ENCODE results near the gene CCM2. TPM values are rescaled to one million over a fixed set of nuclear protein-coding genes. Genes with fewer than 3 reads are reported as not detected.
"Not testable (repeated sequence)": the region's sequence is repeated elsewhere in the genome, so short reads cannot be mapped to it uniquely, and the experiment has no call there.

The CCM2 gene
- polyA plus RNA-seq, 3 donors, result 29.2 to 34.4 (median 31.1) TPM

GRCh38 chr7:45028138-45028919, 28.3 kb downstream of the CCM2 start:
- no peak for DNase-seq

- DNase-seq, result no peak
These were observed 28.9 kb downstream of the CCM2 start for GRCh38 chr7:45028920-45029344.

GRCh38 chr7:45031829-45032228, 31.8 kb downstream of the CCM2 start:
- no peak for DNase-seq

- no peak for DNase-seq
These were observed 32.4 kb downstream of the CCM2 start for GRCh38 chr7:45032421-45032820.

- DNase-seq, result no peak
These were observed 33.4 kb downstream of the CCM2 start for GRCh38 chr7:45033261-45033930.

- DNase-seq, result no peak
These were observed 33.9 kb downstream of the CCM2 start for GRCh38 chr7:45033931-45034290.

- DNase-seq, result not testable (repeated sequence)
These were observed 34.7 kb downstream of the CCM2 start for GRCh38 chr7:45034710-45035109.

GRCh38 chr7:45035371-45035770, 35.4 kb downstream of the CCM2 start:
- DNase-seq, result no peak

- no peak for DNase-seq
These were observed 35.9 kb downstream of the CCM2 start for GRCh38 chr7:45035893-45036292.

GRCh38 chr7:45036317-45036716, 36.3 kb downstream of the CCM2 start:
- DNase-seq, result no peak

- DNase-seq, result no peak
These were observed 36.8 kb downstream of the CCM2 start for GRCh38 chr7:45036796-45037195.

- DNase-seq, result no peak
These were observed 37.9 kb downstream of the CCM2 start for GRCh38 chr7:45037876-45038275.

GRCh38 chr7:45039106-45039505, 39.1 kb downstream of the CCM2 start:
- DNase-seq, result no peak

GRCh38 chr7:45044338-45044737, 44.3 kb downstream of the CCM2 start:
- DNase-seq, result no peak

- no peak for DNase-seq
These were observed 48.7 kb downstream of the CCM2 start for GRCh38 chr7:45048748-45049147.

- no peak for DNase-seq
These were observed 50.2 kb downstream of the CCM2 start for GRCh38 chr7:45050198-45050597.

GRCh38 chr7:45052011-45052410, 52.0 kb downstream of the CCM2 start:
- no peak for DNase-seq

GRCh38 chr7:45053401-45053800, 53.4 kb downstream of the CCM2 start:
- DNase-seq, result no peak

- no peak for DNase-seq
These were observed 53.9 kb downstream of the CCM2 start for GRCh38 chr7:45053941-45054340.

- DNase-seq, result no peak
These were observed 54.4 kb downstream of the CCM2 start for GRCh38 chr7:45054442-45054841.

- no peak for DNase-seq
These were observed 55.0 kb downstream of the CCM2 start for GRCh38 chr7:45055016-45055415.

- DNase-seq, result no peak
These were observed 55.7 kb downstream of the CCM2 start for GRCh38 chr7:45055594-45056219.

GRCh38 chr7:45057878-45058277, 57.9 kb downstream of the CCM2 start:
- DNase-seq, result no peak
